Bronchial epithelial cell (primary cell): ENCODE results near the gene VPS41. TPM values are rescaled to one million over a fixed set of nuclear protein-coding genes. Genes with fewer than 3 reads are reported as not detected.

Source experiments
- DNase-seq: peaks from one replicate; pipeline ENCODE4 v3.0.0-alpha.2; 2010; ENCODE audit warnings: low read depth
- FAIRE-seq: peaks from 2 replicates; lab custom pipeline; 2011; peaks lifted over from hg19 to GRCh38; lab: Jason Lieb, UNC
- H3K27me3 ChIP-seq: 2 replicates; pipeline ENCODE4 v1.5.1; 2011; ENCODE audit warnings: low read length; ENCODE audit not compliant: control insufficient read depth, insufficient read depth
- H3K36me3 ChIP-seq: 2 replicates; pipeline ENCODE4 v1.5.1; 2011; ENCODE audit warnings: low read length; ENCODE audit not compliant: control insufficient read depth, insufficient read depth
- H3K4me3 ChIP-seq: 2 replicates; pipeline ENCODE4 v1.5.1; 2011; ENCODE audit warnings: mild to moderate bottlenecking, low read depth, low read length, control low read depth
- total RNA-seq: library from RNA; depleted of rRNA; stranded (reverse); fragments of >200 nt; gene quantifications from 2 replicates; pipeline ENCODE4 v1.2.1, GENCODE V29; 2014
- TF ChIP-seq, protein P1 (sequence below): IDR thresholded peaks from 2 replicates; pipeline ENCODE4 v1.5.1; 2011; ENCODE audit warnings: mild to moderate bottlenecking, moderate library complexity, low read length, control low read depth, inconsistent platforms; ENCODE audit not compliant: insufficient read depth, severe bottlenecking

Gene VPS41
- total RNA-seq, 1 donor from 2014 or later = 32.9 TPM

GRCh38 chr7:38751416-38751815 lies 157.6 kb downstream of the VPS41 start:
- Histone ChIP-seq H3K27me3 (no peaks in the 10 kb centered on the region), H3K36me3 (peaks cover 1% of the 10 kb centered on the region), H3K4me3 (no peak overlapping the region)
- FAIRE-seq = no peak
- TF ChIP-seq, protein P1, sequence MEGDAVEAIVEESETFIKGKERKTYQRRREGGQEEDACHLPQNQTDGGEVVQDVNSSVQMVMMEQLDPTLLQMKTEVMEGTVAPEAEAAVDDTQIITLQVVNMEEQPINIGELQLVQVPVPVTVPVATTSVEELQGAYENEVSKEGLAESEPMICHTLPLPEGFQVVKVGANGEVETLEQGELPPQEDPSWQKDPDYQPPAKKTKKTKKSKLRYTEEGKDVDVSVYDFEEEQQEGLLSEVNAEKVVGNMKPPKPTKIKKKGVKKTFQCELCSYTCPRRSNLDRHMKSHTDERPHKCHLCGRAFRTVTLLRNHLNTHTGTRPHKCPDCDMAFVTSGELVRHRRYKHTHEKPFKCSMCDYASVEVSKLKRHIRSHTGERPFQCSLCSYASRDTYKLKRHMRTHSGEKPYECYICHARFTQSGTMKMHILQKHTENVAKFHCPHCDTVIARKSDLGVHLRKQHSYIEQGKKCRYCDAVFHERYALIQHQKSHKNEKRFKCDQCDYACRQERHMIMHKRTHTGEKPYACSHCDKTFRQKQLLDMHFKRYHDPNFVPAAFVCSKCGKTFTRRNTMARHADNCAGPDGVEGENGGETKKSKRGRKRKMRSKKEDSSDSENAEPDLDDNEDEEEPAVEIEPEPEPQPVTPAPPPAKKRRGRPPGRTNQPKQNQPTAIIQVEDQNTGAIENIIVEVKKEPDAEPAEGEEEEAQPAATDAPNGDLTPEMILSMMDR = no peak
- DNase-seq = no peak

DNA sequence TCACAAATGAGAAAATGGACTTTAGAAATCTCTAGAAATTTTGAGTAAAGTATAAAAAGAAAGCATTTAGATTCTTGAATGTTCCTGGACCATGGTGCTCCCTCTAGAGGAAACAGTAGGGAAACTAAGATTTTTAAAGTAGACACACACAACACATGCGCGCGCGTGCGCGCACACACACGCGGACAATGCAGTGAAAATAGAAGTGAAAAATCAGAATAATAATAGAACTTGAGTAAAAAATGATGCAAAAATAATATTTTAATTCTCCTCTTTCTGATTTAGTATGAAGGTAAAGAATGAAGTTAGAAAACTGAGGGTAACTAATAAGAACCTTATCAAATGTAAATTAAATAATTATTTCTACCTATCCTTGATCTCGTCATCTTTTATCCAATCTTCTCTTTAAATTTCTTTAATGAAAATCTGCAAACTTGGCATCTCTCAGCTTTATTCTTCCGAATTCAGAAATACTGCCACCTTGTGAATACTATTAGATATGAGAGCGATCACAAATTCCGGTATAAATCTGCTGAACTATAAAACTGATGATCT lies 160.9 kb downstream of the VPS41 start:
- FAIRE-seq (no peak), DNase-seq (peak; percentile 9)
- Histone ChIP-seq H3K27me3 (no peaks in the 10 kb centered on the region), H3K4me3 (no peak overlapping the region), H3K36me3 (peaks cover 1% of the 10 kb centered on the region)
- TF ChIP-seq, protein P1 = peak; percentile 34

DNA sequence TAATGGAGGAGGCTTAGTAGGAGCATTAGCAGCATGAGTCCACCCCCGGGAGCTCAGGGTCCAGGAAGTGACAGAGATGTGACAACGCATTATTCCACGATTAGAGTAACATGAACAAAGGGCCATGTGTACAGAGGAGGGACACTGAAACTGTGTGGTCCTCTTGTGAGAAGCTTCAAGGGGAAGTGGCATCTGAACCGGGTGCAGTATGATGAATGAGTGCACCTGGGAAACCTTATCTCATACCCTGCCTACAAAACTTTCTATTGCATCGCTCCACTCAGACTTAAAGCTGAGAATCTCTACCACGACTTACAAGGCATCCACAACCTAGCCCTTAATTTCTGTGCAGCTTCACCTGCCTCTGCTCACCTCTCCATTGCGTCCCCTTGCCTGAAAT lies 162.6 kb downstream of the VPS41 start:
- FAIRE-seq (no peak), DNase-seq (no peak)
- Histone ChIP-seq H3K27me3 (no peaks in the 10 kb centered on the region), H3K36me3 (no peaks in the 10 kb centered on the region), H3K4me3 (no peak overlapping the region)
- TF ChIP-seq, protein P1 = no peak

DNA sequence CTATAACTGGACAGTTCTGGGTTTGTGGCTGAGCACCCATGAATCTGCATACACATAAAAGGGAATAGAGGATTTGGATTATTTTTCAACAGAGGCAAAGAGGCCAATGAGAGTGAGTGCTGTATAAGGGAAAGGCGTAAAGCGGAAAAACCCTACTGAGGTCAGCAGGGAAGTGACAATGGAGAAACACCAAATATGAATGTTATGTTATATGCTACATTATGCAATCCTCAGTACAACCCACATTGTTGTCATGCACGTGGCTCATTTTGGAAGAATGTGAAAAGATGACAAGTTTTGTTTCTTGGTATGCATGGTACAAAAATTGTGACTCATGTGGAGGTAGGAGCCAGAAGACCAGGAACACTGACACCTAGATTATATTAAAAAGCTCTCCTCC lies 164.2 kb downstream of the VPS41 start:
- H3K36me3 ChIP-seq = peaks cover 2% of the 10 kb centered on the region
- no peaks in the 10 kb centered on the region for H3K27me3 ChIP-seq
- H3K4me3 ChIP-seq = no peak overlapping the region
- DNase-seq (peak; percentile 90), FAIRE-seq (no peak)
- TF ChIP-seq, protein P1 = no peak

DNA sequence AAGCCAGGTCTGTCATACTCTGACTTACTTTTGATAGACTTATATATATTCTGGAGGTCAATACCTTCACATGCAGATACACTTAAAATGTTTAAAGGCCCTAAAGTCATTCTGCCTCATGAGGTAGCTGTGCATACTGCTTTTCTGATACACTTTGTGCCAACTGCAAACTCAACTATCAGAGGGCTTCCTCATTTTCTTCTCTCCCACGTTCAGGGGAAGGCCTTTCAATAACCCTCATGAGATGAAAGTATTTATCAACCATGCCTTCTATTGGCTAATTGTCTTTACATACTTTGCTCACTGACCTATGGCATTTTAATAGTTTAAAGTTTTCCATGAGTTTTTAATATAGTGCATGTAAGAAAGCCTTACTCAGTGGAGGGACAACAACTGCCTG lies 165.1 kb downstream of the VPS41 start:
- no peak for FAIRE-seq

More for the DNA sequence above, 165.1 kb downstream of the VPS41 start:
- Histone ChIP-seq H3K36me3 (peaks cover 2% of the 10 kb centered on the region), H3K27me3 (no peaks in the 10 kb centered on the region), H3K4me3 (no peak overlapping the region)
- no peak for DNase-seq
- TF ChIP-seq, protein P1 = no peak
